SW480 (cell line): ENCODE measurements around the gene DOCK10.

Source experiments
- DNase-seq: peaks from one replicate; pipeline ENCODE4 v3.0.0-alpha.2; 2016; ENCODE audit warnings: low spot score

Gene DOCK10

GRCh38 chr2:224881846-224882245 is 160.4 kb downstream of the DOCK10 start:
- DNase-seq: no peak

GRCh38 chr2:224876522-224876921 is 165.7 kb downstream of the DOCK10 start:
- no peak for DNase-seq

GRCh38 chr2:224875841-224876240 is 166.4 kb downstream of the DOCK10 start:
- DNase-seq: no peak

DNA sequence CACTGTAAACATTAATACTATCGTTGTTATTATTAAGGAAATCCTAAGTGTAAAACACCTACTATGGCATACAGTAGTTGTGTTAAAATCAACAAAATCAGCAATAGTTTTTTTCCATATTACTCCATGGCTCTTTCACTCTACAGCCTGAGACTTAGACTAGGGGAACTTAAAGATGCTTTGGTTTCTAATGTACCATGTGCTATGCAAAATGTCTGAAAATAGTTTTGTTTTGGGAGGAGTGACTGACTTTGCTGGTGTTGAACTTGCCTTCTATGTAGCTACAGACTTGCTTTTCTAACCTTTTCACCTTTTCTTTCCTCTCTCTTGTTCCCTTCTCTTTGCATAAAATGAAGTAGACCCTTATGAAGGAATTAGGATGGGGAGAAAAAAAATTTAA is 167.1 kb downstream of the DOCK10 start:
- DNase-seq: no peak

GRCh38 chr2:224871813-224872212 is 170.5 kb downstream of the DOCK10 start:
- no peak for DNase-seq

GRCh38 chr2:224870341-224870740 is 171.9 kb downstream of the DOCK10 start:
- DNase-seq: no peak

GRCh38 chr2:224869601-224870233 is 172.6 kb downstream of the DOCK10 start:
- no peak for DNase-seq

GRCh38 chr2:224865016-224865415 is 177.3 kb downstream of the DOCK10 start:
- DNase-seq: no peak

- DNase-seq: no peak
Observed at GRCh38 chr2:224861266-224861665, 181.0 kb downstream of the DOCK10 start.

- DNase-seq: no peak
Observed at GRCh38 chr2:224860786-224861185, 181.5 kb downstream of the DOCK10 start.

- DNase-seq: no peak
Observed at GRCh38 chr2:224851811-224852210, 190.5 kb downstream of the DOCK10 start.

DNA sequence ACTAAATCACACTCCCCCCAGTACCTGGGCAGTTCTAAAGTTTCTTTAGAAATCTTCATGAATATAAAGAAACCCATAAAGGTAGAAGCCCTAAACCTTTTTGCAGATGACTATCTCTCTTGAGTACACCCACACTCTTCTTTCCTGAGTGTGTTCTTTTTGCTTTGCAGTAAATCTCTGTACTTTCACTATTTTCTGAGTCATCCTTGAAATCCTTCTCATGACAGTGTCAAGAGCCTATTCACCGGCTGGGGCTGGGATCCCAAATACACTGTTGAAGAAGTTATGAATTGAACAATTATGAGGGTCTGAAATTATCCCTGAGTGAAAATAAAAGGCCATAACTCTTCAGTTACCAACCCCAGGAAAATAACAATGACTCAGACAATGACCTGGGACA is 192.2 kb downstream of the DOCK10 start:
- no peak for DNase-seq

- peak; percentile 2 for DNase-seq
Observed at GRCh38 chr2:224849264-224849663, 193.0 kb downstream of the DOCK10 start.

DNA sequence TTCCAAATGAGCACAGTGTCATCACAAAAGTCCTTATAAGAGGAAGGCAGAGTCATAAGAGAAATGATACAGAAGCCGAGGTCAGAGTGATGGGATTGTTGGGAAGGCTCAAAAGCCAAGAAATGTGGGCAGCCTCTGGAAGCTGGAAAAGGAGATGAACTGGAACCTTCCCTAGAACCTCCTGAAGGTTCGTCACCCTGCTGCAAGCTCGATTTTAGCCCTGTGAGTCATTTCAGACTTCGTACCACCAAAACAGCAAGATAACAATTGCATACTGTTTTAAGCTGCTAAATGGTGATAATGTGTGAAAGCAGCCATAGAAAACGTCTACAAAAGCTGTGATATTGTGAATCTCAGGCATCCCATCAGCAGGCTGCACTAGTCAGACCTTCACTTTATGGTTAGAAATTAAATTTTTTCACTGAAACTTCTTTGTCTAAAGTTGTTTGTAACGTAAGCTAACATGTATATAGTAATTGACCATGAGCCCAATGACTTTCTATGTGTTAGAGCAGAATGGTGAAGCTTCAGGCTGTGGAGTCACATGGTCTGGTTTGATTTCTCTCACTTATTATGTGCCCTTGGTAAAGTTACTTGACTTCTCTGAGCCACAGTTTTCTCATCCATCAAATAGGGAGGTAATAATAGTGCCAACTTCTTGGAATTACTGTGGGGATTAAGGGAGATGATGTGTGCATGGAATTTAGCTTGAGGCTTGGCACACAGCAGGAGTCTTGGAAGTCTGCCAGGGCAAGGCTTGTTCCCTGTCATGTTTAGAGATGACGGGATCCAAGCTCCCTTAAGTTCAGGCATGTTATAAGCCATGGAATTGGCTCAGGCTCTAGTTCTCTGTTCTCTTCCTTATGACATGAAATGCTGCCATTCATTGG is 194.1 kb downstream of the DOCK10 start:
- DNase-seq: no peak

GRCh38 chr2:224847381-224847780 is 194.9 kb downstream of the DOCK10 start:
- DNase-seq: no peak

DNA sequence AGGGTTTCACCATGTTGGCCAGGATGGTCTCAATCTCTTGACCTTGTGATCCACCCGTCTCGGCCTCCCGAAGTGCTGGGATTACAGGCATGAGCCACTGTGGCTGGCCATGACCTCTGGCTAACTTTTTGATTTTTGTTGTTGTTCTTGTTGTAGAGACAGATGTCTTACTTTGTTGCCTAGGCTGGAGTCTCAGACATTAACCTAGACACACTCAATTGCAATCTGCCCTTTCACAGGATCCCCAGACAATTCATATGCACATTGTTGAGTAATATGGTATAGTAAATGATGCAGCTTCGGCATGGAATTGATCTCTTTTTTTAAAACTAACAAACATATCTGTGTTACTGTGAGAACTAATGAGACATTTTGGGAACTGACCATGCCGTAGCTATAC is 195.6 kb downstream of the DOCK10 start:
- DNase-seq: no peak

DNA sequence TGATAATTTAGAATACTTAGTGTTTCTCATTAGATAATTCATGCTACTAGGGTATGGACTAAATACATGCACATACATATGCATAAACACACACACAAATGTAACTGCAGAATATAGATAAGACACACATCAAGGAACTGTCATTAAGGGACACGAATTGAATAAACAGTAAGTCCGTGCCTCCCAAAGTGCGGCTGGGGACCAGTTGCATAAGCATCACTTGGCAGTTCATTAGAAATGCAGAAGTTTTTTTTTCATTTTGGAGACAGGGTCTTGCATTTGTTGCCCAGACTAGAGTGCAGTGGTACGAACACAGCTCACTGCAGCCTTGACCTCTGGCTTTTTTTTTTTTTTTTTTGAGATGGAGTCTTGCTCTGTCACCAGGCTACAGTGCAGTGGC is 196.1 kb downstream of the DOCK10 start:
- no peak for DNase-seq

GRCh38 chr2:224843141-224843540 is 199.1 kb downstream of the DOCK10 start:
- DNase-seq: no peak

GRCh38 chr2:224841910-224842309 is 200.4 kb downstream of the DOCK10 start:
- peak; percentile 44 for DNase-seq

- DNase-seq: no peak
Observed at GRCh38 chr2:224838335-224838734, 203.9 kb downstream of the DOCK10 start.

- no peak for DNase-seq
Observed at GRCh38 chr2:224837558-224837957, 204.7 kb downstream of the DOCK10 start.

DNA sequence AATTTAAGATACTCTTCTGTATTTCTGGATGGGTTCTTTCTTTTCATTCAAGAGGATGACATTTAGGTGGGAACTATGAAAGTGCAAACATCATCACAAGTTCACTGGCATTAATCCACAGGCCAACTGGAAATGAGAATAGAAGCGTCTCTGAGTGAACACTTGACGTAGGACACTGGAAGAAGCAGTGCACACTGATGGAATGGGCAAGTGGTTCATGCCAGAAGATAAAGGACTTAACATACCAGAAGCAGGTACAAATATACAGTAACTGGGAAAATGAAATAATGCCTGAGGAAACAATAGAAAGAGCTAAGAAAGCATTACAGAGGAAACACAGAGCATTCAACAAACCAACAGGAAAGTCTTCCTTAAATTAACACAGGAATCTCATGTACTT is 205.2 kb downstream of the DOCK10 start:
- DNase-seq: no peak

- no peak for DNase-seq
Observed at GRCh38 chr2:224836263-224836662, 206.0 kb downstream of the DOCK10 start.

DNA sequence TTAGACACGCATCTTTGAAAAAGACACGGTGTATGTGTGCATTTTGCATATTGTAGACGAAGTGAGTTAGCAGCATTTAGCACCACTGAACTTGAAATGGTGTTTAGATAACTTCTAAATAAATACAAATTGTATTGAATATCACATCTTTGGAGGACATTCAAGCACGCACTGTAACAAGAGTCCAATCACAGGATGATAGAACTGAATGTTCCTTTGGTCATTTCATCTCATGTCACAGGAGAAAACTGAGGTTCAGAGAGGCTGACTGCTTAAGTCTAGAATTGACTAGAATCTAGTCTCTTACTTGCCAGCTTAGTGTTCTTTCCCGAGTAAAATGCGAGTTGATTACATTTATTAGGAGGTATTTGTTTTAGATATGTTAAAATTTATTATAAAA is 206.9 kb downstream of the DOCK10 start:
- no peak for DNase-seq
